Stimulated activated CD8-positive, alpha-beta memory T cell treated with anti-CD3 and anti-CD28 coated beads, Interleukin-15, amount 100 ng/mL, for 4 hours (primary cell): Measurements from ENCODE around the gene CPNE2.
"Not testable (repeated sequence)": the region's sequence is repeated elsewhere in the genome, so short reads cannot be mapped to it uniquely, and the experiment has no call there.

Source experiments
- DNase-seq, 2 donors: peaks; one replicate each; pipeline ENCODE4 v3.0.0-alpha.2; 2020; ENCODE audit warnings: low read depth in 2 of 2

CPNE2 gene

GRCh38 chr16:57167538-57167937 lies 75.2 kb downstream of the CPNE2 start:
- no peak for DNase-seq

- no peak for DNase-seq
These were observed 75.6 kb downstream of the CPNE2 start for GRCh38 chr16:57167953-57168352.

- no peak for DNase-seq
These were observed 76.9 kb downstream of the CPNE2 start for GRCh38 chr16:57169327-57169726.

- no peak for DNase-seq
These were observed 80.4 kb downstream of the CPNE2 start for GRCh38 chr16:57172721-57173290.

- DNase-seq, result no peak
These were observed 83.5 kb downstream of the CPNE2 start for GRCh38 chr16:57175896-57176295.

GRCh38 chr16:57178196-57178595 lies 85.8 kb downstream of the CPNE2 start:
- DNase-seq, result no peak

- no peak for DNase-seq
These were observed 86.4 kb downstream of the CPNE2 start for GRCh38 chr16:57178793-57179212.

GRCh38 chr16:57179215-57179828 lies 86.9 kb downstream of the CPNE2 start:
- DNase-seq, result no peak

- DNase-seq, result no peak
These were observed 91.7 kb downstream of the CPNE2 start for GRCh38 chr16:57184113-57184512.

- DNase-seq, result no peak
These were observed 92.6 kb downstream of the CPNE2 start for GRCh38 chr16:57184887-57185445.

- DNase-seq, result no peak
These were observed 93.1 kb downstream of the CPNE2 start for GRCh38 chr16:57185446-57185944.

- peak; percentile 94 to 98 for DNase-seq
These were observed 93.8 kb downstream of the CPNE2 start, which contains the start of the genes PSME3IP1 and RSPRY1 for GRCh38 chr16:57185945-57186871. Gene PSME3IP1 (minus strand): TSS chr16:57186039. CDS start chr16:57173854, 12,185 bp downstream. Gene RSPRY1 (plus strand): TSS chr16:57186329. CDS start chr16:57204659, 18,330 bp downstream.

GRCh38 chr16:57186872-57187854 lies 94.8 kb downstream of the CPNE2 start:
- DNase-seq, result no peak

- not testable (repeated sequence) for DNase-seq
These were observed 95.7 kb downstream of the CPNE2 start for GRCh38 chr16:57187902-57188710.

GRCh38 chr16:57188711-57189002 lies 96.3 kb downstream of the CPNE2 start:
- no peak for DNase-seq

- DNase-seq, result not testable (repeated sequence)
These were observed 97.1 kb downstream of the CPNE2 start for GRCh38 chr16:57189527-57189926.

GRCh38 chr16:57190136-57190535 lies 97.8 kb downstream of the CPNE2 start:
- no peak for DNase-seq

- DNase-seq, result no peak
These were observed 98.7 kb downstream of the CPNE2 start for GRCh38 chr16:57191056-57191571.

GRCh38 chr16:57192146-57192545 lies 99.8 kb downstream of the CPNE2 start:
- no peak for DNase-seq
